Activated CD4-positive, alpha-beta T cell treated with anti-CD3 and anti-CD28 coated beads, Interleukin-2, amount 50 U/mL, for 16 hours (primary cell): Measurements from ENCODE around the gene RBPJ.

Experiments
- DNase-seq: peaks from one replicate; pipeline ENCODE4 v3.0.0-alpha.2; 2020

RBPJ gene

GRCh38 chr4:26424153-26424552 lies 103.3 kb downstream of the RBPJ start:
- DNase-seq, result no peak

- DNase-seq, result no peak
Measured at GRCh38 chr4:26424838-26425237, 104.0 kb downstream of the RBPJ start.

GRCh38 chr4:26425953-26426352 lies 105.1 kb downstream of the RBPJ start:
- no peak for DNase-seq

GRCh38 chr4:26426892-26427291 lies 106.1 kb downstream of the RBPJ start:
- DNase-seq, result no peak

- no peak for DNase-seq
Measured at GRCh38 chr4:26429910-26430309, 109.1 kb downstream of the RBPJ start.

- DNase-seq, result no peak
Measured at GRCh38 chr4:26431461-26432180, 110.8 kb downstream of the RBPJ start.

GRCh38 chr4:26432419-26432818 lies 111.6 kb downstream of the RBPJ start:
- no peak for DNase-seq

- no peak for DNase-seq
Measured at GRCh38 chr4:26433556-26433955, 112.7 kb downstream of the RBPJ start.

GRCh38 chr4:26434030-26434639 lies 113.3 kb downstream of the RBPJ start:
- DNase-seq, result no peak

- no peak for DNase-seq
Measured at GRCh38 chr4:26441102-26441501, 120.3 kb downstream of the RBPJ start.

- DNase-seq, result no peak
Measured at GRCh38 chr4:26441771-26442170, 121.0 kb downstream of the RBPJ start.

- no peak for DNase-seq
Measured at GRCh38 chr4:26447378-26447777, 126.6 kb downstream of the RBPJ start.

GRCh38 chr4:26450418-26450817 lies 129.6 kb downstream of the RBPJ start:
- DNase-seq, result no peak

GRCh38 chr4:26451597-26451996 lies 130.8 kb downstream of the RBPJ start:
- DNase-seq, result no peak

GRCh38 chr4:26452565-26453531 lies 132.0 kb downstream of the RBPJ start:
- DNase-seq, result no peak

GRCh38 chr4:26454961-26455360 lies 134.1 kb downstream of the RBPJ start:
- DNase-seq, result no peak

- no peak for DNase-seq
Measured at GRCh38 chr4:26455571-26455970, 134.8 kb downstream of the RBPJ start.

GRCh38 chr4:26457412-26457811 lies 136.6 kb downstream of the RBPJ start:
- no peak for DNase-seq

GRCh38 chr4:26458157-26458561 lies 137.3 kb downstream of the RBPJ start:
- no peak for DNase-seq

- peak; percentile 59 for DNase-seq
Measured at GRCh38 chr4:26459054-26459755, 138.4 kb downstream of the RBPJ start.

- no peak for DNase-seq
Measured at GRCh38 chr4:26459756-26460530, 139.1 kb downstream of the RBPJ start.

- DNase-seq, result no peak
Measured at GRCh38 chr4:26462874-26463273, 142.1 kb downstream of the RBPJ start.
